NCI-H2107 (cell line): Measurements from ENCODE around the gene TSC22D1.

Experiments
- DNase-seq: peaks from one replicate; lab custom pipeline; 2025; lab: John Stamatoyannopoulos, UW

TSC22D1 gene

DNA sequence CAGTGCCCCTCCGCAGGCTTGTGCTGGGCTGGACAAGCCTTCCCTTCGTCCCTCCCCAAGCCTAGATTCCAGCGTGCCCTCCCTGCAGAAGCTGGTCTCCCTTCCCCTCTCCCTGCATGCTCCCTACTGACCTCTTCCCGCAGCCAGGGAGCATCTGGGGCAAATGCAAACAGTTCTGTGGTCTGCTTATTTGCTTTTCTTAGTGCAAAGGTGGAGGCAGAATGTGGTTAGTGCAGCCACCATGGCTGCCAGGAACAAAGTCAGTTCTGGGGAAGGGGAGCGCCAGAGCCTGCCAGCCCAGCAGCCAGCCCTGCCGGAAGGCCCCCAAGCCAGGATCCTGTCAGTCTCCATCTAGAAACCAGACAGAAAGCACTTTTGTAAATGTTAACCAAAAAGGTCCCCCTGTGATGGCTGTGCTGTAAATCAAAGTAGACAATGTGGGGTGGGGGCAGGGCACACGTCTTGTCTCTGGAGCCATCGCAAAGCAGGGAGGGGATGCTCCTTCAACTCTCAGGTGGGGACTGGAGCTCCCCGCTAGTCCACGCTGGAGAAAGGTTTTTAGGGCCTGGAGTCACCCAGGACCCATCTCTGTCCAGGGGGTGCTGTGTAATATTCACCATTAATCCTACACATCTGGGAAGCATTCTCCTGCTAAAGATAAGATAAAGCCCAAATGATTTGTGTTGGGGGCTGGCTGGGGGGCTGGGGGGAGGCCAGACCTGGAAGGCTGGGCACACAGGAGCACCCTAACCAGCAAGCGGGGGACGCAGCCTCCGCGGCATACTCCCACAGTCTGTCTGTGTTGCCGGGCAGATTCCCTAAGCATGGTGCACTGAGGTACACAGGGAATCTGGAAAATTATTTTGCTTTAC is 171.6 kb downstream of the TSC22D1 start:
- DNase-seq = no peak

DNA sequence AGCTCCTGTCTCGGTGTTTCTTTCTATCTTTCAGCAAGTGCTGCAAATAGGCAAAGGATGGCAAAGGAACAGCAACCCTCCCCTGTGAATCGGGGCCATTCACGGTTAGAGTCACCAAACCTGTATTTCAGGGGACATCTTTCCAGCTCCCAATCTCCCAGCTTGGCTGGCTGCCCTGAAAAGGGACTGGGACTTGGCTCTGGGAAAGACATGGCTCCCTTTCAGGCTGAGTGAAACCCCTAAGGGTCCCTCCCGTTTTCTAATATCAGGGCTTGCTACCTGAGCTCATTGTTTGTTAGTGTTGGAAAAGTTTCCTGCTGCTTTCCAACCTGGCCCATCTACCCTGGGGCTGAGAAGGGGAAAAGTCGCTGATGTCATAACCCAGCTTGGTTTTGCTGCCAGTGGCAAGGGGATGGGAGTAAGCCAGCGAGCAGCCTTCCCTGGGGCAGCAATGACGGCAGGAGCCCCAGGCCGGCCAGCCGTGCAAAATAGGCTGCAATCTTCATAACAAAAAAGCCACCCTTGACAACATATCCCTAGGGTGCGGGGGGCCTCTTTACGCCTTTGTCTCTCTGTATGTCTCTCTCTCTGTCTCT is 172.6 kb downstream of the TSC22D1 start:
- no peak for DNase-seq

DNA sequence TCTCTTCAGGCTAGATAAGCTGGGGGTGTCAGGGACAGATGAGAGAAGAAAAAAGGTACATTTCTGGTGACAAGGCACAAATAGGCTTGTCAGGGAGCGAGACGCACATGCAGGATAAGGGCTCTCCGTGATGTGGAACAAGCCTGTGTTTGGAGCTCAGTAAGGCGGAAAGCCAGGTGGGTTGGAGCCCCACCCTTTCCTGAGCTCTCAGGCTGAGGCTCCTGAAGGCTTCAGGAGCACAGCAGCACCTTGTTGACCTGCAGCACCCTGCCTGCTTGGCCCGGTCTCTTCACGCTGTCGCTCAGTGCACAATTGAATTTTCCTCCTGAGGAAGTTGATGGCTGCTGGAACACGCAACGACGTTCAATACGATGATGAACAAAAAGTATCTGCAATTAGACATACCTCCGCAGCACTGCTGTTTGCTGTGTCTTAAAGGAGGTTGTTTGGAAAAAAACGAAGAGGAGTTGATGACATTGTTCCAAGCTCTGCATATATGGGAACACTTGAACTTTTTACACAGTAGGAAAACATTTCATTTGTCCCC is 173.2 kb downstream of the TSC22D1 start:
- no peak for DNase-seq

DNA sequence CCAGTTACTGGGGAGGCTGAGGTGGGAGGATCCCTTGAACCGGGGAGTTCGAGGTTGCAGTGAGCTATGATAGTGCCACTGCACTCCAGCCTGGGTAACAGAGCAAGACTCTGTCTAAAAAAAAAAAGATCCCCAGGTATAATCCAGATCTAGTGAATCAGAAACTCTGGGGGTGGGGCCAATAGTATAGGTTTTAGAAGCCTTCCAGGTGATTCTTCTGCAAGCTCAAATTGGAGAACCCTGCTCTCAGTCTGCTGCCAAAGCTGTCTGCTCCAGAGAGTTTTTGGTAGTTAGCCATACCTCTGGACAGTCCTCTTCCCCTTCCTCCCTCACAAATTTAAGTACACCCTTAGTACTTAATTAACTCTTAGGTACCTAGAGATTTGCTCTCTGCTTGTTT is 174.6 kb downstream of the TSC22D1 start:
- DNase-seq = no peak

DNA sequence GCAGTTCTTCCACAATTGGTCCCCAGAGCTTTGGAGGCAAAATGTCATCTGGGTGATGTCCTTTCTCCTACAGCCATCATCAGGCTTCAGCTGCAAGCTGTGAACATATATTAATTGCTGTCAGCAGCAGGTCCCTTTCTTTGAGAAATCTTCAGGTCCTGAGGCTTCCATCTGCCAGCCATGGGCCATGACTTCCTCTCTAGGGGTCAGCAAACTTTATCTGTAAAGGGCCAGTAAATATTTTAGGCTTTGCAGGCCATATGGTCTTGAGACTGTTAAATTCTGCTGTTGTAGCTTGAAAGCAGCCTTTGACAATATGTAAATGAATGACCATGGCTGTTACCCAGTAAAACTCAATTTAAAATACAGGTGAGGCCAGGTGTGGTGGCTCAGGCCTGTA is 175.4 kb downstream of the TSC22D1 start:
- DNase-seq = no peak

DNA sequence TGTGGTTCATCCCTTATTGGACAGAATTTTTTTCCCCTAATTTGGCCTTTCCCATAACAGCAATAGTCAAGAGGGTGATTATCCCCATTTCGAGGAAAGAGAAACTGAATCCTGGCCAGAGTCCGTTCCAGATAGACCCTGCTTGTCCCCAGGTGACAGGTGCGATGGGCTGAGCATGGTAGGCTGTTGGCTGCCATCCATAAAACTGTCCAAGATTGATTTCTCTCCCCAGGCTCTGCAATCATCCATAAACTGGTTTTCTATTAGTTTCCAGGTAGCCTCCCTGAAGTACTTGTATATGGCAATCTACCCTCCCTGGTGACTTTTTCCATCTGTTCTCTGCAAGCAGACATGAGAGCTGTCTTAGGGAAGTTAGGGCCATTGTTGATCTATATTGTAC is 177.1 kb downstream of the TSC22D1 start:
- no peak for DNase-seq

DNA sequence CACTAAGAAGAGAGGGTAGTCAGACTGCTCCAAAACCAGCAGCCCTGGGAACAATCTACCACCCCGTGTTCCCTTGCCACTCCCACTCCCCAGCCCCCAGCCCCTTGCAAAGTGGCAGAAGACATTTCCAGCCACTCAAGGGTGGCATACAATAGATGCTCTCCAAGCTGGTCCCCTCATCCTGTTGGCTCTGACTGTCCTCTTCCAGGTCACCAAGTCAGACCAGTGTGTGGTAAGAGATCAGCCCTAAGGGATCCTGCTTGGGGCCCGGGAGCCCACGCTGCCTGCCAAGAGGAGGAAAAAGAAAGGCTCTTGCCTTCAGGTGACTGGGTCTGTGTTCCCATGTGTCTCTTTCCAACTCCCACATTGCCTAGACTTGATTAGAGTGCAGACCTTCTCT is 177.5 kb downstream of the TSC22D1 start:
- DNase-seq = no peak

DNA sequence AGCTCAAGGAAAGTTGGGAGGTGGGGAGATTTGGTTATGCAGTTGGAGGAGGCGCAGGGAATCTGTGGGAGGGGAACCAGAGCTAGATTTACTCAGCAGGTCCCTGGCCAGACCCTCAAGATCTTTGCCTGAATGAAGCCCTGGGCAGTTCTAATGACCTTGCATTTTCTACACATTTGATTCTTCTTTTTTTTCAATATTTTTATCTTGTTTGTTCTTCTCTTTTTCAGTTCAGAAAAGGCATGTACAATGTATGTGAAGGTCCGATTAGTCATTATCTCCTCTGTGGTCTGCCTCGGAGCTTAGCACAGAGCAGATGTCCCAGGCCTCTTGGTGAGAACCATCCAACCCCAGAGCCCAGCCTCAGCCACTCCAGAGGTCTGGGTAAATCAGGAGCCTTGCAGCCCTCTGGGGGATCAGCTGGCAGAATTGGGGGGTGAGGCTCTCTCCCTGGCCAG is 178.3 kb downstream of the TSC22D1 start:
- no peak for DNase-seq

DNA sequence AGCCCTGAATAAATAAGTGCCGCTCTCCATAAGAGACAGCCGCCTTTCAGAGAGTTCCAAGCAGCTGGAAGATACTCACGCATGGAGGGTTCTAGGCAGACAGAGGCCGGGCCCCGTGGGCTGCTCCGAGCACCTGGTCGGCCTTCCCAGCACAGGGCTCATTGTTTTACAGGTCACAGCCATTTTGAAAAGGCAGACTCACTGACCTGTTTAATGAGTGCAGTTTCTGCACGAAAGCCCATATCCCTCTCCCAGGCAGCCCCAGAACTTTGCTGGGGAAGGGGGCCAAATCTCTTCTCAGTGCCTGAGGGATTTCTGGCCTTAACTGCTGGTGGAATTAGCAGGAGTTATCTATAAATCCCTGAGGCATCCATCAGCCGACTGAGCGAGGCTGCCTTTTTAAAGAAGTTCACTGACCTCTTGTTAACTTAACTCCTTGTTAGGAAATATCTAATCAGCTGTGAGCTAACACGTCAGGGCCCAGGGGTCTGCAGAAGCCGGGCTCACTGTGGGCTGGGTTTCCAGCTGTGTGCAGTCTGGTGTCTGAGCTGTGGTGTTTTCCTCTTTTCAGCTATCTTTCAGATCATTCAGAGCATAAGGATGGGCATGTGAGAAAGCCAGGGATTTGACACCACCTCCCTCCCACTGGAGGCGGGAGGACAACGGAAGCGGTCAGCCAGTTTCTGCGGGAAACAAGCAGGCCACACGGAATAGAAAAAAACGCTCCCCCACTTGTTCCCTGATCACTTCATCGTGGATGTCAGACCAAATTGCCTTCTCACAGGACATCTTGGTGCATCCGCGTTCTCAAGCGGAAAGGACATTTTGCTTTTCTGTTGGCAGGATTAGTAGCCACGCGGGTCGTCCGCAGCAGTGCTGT is 179.2 kb downstream of the TSC22D1 start:
- no peak for DNase-seq

DNA sequence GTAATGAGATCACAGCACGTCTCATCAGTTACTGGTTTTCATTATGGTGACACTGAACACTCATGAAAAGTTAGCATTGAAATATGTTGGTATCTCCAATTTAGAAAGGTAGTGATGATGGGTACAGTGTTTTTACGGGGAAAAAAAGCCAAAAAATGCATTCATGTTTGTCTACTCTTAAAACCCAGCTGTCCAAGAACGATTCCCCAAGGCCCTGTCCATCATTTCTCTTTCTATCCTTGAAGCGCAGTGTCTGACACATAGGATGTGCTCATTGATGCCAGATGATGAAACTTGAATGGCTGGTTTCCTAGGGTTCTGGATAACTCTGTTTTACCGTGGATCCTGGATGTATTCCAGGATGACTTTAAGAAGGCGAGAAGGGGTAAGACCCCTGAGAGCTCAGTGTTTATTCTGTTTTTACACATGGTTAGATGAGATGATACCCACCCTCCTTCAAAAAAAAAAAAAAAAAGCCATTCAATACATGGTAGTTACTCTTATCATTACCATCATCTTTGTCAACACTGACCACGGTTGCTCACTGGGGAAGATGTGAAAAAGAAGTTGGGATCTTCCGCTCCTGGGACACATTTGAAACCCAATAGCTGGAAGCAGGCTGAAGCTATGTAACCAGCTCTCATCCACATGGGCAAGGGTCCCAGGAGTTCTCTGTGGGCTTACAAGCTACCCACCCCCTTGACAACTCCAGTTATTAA is 180.0 kb downstream of the TSC22D1 start:
- no peak for DNase-seq

DNA sequence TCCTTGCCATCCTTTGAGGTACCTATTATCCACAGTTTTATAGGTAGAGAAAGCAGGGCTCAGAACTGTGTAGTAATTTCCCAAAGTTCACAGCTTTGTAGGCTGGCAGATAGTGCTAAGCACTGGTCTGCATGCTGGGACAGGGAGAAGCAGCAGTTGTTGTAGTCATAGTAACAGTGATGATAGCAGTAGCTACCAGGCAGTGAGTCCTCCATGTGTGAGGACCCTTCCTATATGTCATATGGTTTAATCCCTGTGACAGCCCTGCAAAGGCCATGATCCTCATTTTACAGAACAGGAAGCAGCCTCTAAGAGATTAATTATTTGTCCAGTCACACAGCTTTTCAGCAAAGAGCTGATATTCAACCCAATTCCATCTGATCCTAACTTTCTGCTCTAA is 181.5 kb downstream of the TSC22D1 start:
- DNase-seq = no peak

DNA sequence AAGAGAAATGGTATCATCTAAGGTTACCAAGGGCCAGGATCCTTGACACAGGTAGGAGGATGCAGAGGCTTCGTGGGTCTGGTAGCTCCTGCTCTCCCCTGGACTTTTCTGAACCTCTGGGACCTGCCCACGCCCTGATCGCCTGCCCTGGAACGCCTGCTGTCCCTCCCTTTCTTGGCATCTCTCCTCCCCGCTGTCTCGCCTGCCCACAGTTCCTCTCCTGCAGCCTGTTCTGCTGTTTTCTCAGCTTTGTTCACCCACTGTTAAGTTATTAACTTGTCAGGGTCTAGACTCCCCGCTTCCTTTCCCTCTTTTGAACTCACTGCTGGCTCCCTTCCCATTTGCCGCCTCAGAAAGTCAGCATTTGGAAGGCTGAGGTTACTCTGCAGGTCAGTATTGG is 182.7 kb downstream of the TSC22D1 start:
- DNase-seq = no peak

DNA sequence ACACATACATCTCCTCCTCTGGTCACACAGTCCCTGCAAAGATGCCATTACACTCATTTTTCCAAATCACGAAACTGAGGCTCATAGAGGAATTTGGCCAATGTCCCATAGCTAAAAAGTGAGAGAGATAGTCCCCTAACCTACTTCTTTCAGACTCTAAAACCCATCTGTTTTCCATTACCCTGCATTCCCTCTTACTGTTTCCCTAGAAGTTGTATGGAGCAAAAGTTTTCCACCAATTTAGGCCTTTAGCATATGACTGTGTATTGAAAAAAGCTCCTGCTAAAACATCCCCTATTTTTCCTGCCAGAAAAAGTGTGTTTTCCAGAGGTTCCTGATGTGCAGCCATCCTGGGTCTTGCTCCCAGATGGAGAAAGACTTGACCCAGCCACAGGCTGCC is 186.3 kb downstream of the TSC22D1 start:
- DNase-seq = no peak

DNA sequence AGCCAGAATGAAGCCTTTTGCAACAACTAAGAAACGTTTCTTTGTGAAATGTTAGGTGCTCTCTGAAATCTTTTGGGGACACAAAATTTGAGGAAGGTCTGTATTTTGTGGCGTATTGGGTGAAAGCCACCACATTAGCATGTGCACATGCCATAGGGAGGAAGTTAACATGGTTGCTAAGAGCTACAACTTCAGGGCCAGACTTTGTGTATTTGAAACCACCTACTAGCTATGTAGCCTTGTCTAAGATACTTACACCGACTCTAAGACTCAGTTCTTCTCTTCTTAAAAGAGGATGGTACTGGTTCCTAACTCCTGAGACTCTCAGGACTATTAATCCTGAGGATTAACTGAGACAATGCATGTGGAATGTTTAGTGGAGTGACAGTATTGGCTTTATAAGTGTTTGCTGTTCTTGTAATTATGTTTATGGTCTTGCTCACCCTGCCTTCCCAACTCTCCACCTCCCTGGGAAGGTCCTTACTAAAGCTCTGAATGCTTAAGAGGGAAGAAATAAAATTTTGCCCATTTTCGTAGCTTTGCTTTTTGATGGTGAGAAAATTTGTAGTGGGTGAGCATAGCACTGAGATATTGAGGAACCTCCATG is 187.0 kb downstream of the TSC22D1 start:
- no peak for DNase-seq

DNA sequence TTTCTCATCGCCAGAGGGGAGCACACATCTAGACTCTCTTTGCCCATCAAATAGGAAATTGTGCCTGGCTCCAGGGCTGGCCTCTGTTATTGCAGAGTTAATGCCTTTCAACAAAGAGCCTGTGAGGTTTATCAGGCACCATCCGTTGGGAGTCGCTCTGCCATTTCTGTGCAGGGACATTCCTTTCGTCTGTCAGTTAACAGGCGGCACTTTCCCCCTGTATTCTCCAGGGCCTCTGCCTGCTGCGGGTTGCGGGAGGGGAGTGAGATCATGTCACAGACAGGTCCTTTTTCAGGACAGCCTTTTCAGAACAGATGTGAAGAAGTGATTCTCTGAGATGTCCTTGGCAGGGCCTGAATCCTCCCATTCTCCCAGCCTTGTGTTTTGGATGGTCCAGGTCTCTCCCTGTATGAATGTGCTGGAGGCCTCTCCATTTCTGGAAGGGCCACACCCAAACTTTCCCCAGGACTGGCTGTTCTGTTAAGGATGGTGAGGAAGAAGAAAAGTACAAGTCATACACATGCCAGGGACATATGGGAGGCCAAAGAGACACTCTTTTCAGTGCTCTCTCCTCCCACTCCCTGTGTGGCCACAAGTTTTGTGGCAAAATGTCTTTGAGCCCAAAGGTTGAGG is 187.6 kb downstream of the TSC22D1 start:
- DNase-seq = no peak

DNA sequence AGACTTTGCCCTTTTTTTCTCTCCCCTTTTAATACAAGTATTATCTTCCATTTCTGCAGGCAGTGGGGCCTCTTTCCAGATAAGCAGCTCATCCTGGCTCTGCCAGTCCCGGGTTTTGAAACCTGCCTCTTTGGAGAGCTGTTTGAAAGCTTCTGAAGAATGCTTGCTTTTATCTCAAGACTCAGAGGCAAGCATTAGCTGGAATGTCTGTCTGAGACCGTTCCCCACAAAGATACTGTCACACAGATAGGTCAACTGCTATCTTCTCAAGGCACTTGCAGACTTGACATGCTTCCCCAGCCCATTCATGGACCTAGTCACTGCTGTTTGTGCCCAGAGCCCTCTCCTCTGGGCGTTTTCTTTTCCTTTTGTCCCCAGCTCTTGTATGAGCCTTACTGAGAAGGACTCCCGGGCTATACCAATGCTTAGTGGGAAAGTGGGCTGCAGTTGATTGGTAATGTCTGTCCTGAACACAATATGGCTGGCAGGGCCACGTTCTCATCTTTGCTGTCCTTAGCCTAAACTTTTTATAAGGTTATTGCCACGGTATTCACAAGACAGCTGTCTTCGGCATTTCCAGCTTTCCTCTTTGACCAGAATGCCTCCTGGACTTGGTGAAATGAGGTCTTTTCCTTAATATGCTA is 189.1 kb downstream of the TSC22D1 start:
- no peak for DNase-seq

DNA sequence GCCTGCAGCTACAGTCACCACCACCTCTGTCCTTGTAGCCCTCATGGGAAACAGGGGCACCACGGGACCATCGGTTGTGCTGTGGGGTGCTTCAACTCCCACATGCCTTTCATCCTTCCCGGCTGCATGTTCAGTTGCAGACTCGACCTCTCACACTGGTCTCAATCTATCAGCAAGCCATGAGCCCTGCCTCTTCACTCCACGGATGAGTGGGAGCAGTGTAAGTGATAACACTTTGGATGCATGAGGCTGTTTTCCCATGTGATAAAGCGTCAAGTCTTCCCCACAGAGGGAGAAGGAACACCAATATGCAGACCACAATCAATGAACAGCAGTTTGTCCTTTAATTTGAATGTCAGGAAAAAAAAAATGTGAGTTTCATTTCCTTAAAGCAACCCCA is 190.3 kb downstream of the TSC22D1 start:
- DNase-seq = no peak

DNA sequence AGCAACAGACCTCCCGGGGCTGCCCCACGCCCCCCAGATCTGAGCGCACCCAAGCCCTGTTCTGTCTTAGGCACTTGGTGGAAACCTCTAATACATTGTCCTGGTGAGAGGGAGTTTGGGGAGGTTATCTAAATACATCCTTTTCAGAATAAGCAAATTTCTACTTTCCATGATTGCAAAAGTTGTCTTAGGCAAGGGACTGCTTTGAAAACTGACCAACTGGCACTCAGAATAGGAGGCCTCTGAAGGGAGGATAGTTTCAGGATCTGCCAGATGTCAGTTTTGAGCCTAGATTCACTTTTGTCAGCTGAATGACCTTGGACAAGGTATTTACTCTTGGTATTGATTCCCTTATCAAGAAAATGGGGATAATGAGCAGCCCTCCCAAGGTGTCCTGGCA is 190.7 kb downstream of the TSC22D1 start:
- no peak for DNase-seq

DNA sequence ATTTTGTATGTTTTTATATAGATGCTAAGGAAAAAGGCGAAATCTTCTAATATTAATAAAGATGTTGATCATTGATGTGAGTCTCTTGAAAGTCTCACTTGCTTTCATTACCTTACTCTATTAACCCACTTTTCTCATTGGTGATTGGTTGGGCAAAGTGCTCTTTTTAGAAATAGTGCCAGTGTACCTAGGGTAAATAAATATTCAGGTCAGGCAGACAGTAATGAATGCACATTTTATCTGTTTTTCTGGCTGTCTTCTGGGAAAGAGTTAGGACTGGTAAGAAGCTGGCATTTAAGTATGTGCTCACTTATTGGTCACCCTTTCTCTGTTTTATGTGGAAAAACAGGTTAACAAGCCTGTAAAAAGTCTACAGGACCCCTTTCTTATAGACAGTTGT is 191.4 kb downstream of the TSC22D1 start:
- DNase-seq = no peak

DNA sequence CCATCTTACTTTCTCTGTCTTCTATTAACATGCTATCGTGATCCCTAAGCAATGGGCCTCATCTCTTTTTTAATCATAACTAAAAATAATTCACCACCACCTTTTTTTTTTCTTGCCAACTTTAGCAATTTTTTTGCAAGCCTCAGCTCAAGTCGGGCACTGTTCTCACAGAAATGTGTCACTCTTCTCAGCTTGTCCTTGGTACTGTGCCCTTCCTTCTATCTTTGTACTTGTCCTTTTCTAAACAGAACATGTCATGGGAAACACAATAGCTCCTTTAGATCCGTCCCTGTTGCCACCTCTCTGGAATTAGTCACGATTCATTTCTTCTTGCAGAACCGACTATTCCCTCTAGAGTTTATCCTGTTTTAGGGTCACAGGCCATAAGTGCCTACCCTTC is 192.2 kb downstream of the TSC22D1 start:
- DNase-seq = no peak
